ENCODE data around the gene PRELID1. TPM values are rescaled to one million over a fixed set of nuclear protein-coding genes. Genes with fewer than 3 reads are reported as not detected.

Gene PRELID1
- total RNA-seq, 4 donors from 2014 or later, result 55.1 to 58.6 (median 56.7) TPM

- TF ChIP-seq CTCF (IDR thresholded peaks at IDR 0.05; ENCODE audit: low read depth), result no peak
Observed at GRCh38 chr5:177316005-177316404, 12.4 kb downstream of the PRELID1 start.

- no peak for TF ChIP-seq CTCF (IDR thresholded peaks at IDR 0.05; ENCODE audit: low read depth)
Observed at GRCh38 chr5:177317959-177318377, 14.4 kb downstream of the PRELID1 start.

- no peak for TF ChIP-seq CTCF (IDR thresholded peaks at IDR 0.05; ENCODE audit: low read depth)
Observed at GRCh38 chr5:177319913-177320588, 16.5 kb downstream of the PRELID1 start.

GRCh38 chr5:177320879-177321278, 17.3 kb downstream of the PRELID1 start:
- no peak for TF ChIP-seq CTCF (IDR thresholded peaks at IDR 0.05; ENCODE audit: low read depth)

- TF ChIP-seq CTCF (IDR thresholded peaks at IDR 0.05; ENCODE audit: low read depth), result no peak
Observed at GRCh38 chr5:177325868-177326381, 22.3 kb downstream of the PRELID1 start.

GRCh38 chr5:177327539-177328522, 24.2 kb downstream of the PRELID1 start:
- no peak for TF ChIP-seq CTCF (IDR thresholded peaks at IDR 0.05; ENCODE audit: low read depth)
